HG02588 (cell line): ENCODE data around the gene EVC.

Experiments used
- ATAC-seq: cut with Tn5 transposase; IDR thresholded peaks from one replicate; pipeline ENCODE4 v1.9.1; 2021; ENCODE audit warnings: mild to moderate bottlenecking, moderate library complexity; ENCODE audit not compliant: unreplicated experiment

Gene EVC

GRCh38 chr4:5730436-5730835 is 19.4 kb downstream of the EVC start:
- no peak for ATAC-seq

GRCh38 chr4:5730993-5731990 is 20.3 kb downstream of the EVC start:
- ATAC-seq, result no peak

- no peak for ATAC-seq
Measured at GRCh38 chr4:5732158-5732557, 21.2 kb downstream of the EVC start.

GRCh38 chr4:5734853-5735252 is 23.9 kb downstream of the EVC start:
- ATAC-seq, result no peak

GRCh38 chr4:5735463-5735862 is 24.5 kb downstream of the EVC start:
- no peak for ATAC-seq

- no peak for ATAC-seq
Measured at GRCh38 chr4:5738061-5738460, 27.1 kb downstream of the EVC start.

- no peak for ATAC-seq
Measured at GRCh38 chr4:5742388-5742787, 31.4 kb downstream of the EVC start.

GRCh38 chr4:5742968-5743367 is 32.0 kb downstream of the EVC start:
- ATAC-seq, result no peak

- no peak for ATAC-seq
Measured at GRCh38 chr4:5746250-5746649, 35.2 kb downstream of the EVC start.

GRCh38 chr4:5746829-5747737 is 36.1 kb downstream of the EVC start:
- ATAC-seq, result no peak

GRCh38 chr4:5747738-5748375 is 36.9 kb downstream of the EVC start:
- ATAC-seq, result no peak

- ATAC-seq, result no peak
Measured at GRCh38 chr4:5749568-5749967, 38.6 kb downstream of the EVC start.

- ATAC-seq, result no peak
Measured at GRCh38 chr4:5750052-5750945, 39.3 kb downstream of the EVC start.

GRCh38 chr4:5750946-5751665 is 40.1 kb downstream of the EVC start:
- no peak for ATAC-seq

GRCh38 chr4:5751666-5752375 is 40.8 kb downstream of the EVC start:
- ATAC-seq, result no peak

GRCh38 chr4:5752376-5753184 is 41.6 kb downstream of the EVC start:
- no peak for ATAC-seq

GRCh38 chr4:5753366-5753765 is 42.4 kb downstream of the EVC start:
- ATAC-seq, result no peak
